Progenitor cell of endocrine pancreas (in vitro differentiated cells): ENCODE measurements around the gene ERCC2. TPM values are rescaled to one million over a fixed set of nuclear protein-coding genes. Genes with fewer than 3 reads are reported as not detected.

Source experiments
- DNase-seq: peaks from one replicate; pipeline ENCODE4 v3.0.0; 2021; ENCODE audit warnings: low spot score; ENCODE audit not compliant: unreplicated experiment
- H3K27ac Mint-ChIP-seq: 2 replicates; pipeline ENCODE4 v1.8.0; 2021; ENCODE audit warnings: mild to moderate bottlenecking, moderate library complexity, mixed read lengths
- H3K27me3 Mint-ChIP-seq: 2 replicates; pipeline ENCODE4 v1.8.0; 2021; ENCODE audit warnings: mixed read lengths
- H3K36me3 Mint-ChIP-seq: 2 replicates; pipeline ENCODE4 v1.8.0; 2022; ENCODE audit warnings: mixed read lengths; ENCODE audit not compliant: insufficient read depth
- H3K4me1 Mint-ChIP-seq: 2 replicates; pipeline ENCODE4 v1.8.0; 2021; ENCODE audit warnings: low read depth, mixed read lengths
- H3K4me3 Mint-ChIP-seq: 2 replicates; pipeline ENCODE4 v1.8.0; 2021; ENCODE audit warnings: low read depth, mild to moderate bottlenecking, moderate library complexity, mixed read lengths
- H3K9me3 Mint-ChIP-seq: 2 replicates; pipeline ENCODE4 v1.8.0; 2021; ENCODE audit warnings: low read depth, mixed read lengths
- CTCF ChIP-seq: fragments of 200-600 bp; sonication (generic); IDR thresholded peaks from one replicate; pipeline ENCODE4 v1.5.0; 2021; ENCODE audit warnings: antibody characterized with exemption, mild to moderate bottlenecking; ENCODE audit not compliant: unreplicated experiment
- total RNA-seq: library from RNA; stranded (reverse); gene quantifications from 2 replicates; pipeline ENCODE4 v1.2.1, GENCODE V29; 2021

ERCC2 gene
- total RNA-seq, 1 donor from 2014 or later: 63.8 TPM

- TF ChIP-seq CTCF: no peak
- no peaks in the 10 kb centered on the region for H3K36me3 Mint-ChIP-seq
- H3K4me1 Mint-ChIP-seq: peaks cover 12% of the 10 kb centered on the region
- no peak for DNase-seq
- H3K27me3 Mint-ChIP-seq: peaks cover 42% of the 10 kb centered on the region
- H3K9me3 Mint-ChIP-seq: no peaks in the 10 kb centered on the region
- no peak overlapping the region for H3K4me3 Mint-ChIP-seq
- no peak overlapping the region for H3K27ac Mint-ChIP-seq
Measured at GRCh38 chr19:45400192-45400591, 29.8 kb upstream of the ERCC2 start.

- no peak overlapping the region for H3K27ac Mint-ChIP-seq
- peak; percentile 16 for TF ChIP-seq CTCF
- peaks cover 18% of the 10 kb centered on the region for H3K27me3 Mint-ChIP-seq
- peaks cover 4% of the 10 kb centered on the region for H3K4me1 Mint-ChIP-seq
- H3K36me3 Mint-ChIP-seq: peaks cover 2% of the 10 kb centered on the region
- DNase-seq: no peak
- no peaks in the 10 kb centered on the region for H3K9me3 Mint-ChIP-seq
- no peak overlapping the region for H3K4me3 Mint-ChIP-seq
Measured at GRCh38 chr19:45395821-45396617, 25.6 kb upstream of the ERCC2 start.

- H3K27ac Mint-ChIP-seq: no peak overlapping the region
Measured at GRCh38 chr19:45391871-45392665, 21.7 kb upstream of the ERCC2 start.

GRCh38 chr19:45391346-45391745 lies 21.0 kb upstream of the ERCC2 start:
- H3K36me3 Mint-ChIP-seq: peaks cover 2% of the 10 kb centered on the region
- no peak overlapping the region for H3K27ac Mint-ChIP-seq
- no peaks in the 10 kb centered on the region for H3K4me1 Mint-ChIP-seq
- H3K9me3 Mint-ChIP-seq: no peaks in the 10 kb centered on the region
- no peak for TF ChIP-seq CTCF
- no peak overlapping the region for H3K4me3 Mint-ChIP-seq
- peaks cover 6% of the 10 kb centered on the region for H3K27me3 Mint-ChIP-seq
- DNase-seq: no peak

More at GRCh38 chr19:45391871-45392665, 21.7 kb upstream of the ERCC2 start:
- TF ChIP-seq CTCF: no peak
- no peak overlapping the region for H3K4me3 Mint-ChIP-seq
- no peak for DNase-seq
- no peaks in the 10 kb centered on the region for H3K9me3 Mint-ChIP-seq
- H3K4me1 Mint-ChIP-seq: no peaks in the 10 kb centered on the region
- peaks cover 2% of the 10 kb centered on the region for H3K36me3 Mint-ChIP-seq
- peaks cover 6% of the 10 kb centered on the region for H3K27me3 Mint-ChIP-seq

- no peaks in the 10 kb centered on the region for H3K4me1 Mint-ChIP-seq
- H3K36me3 Mint-ChIP-seq: peaks cover 1% of the 10 kb centered on the region
- no peaks in the 10 kb centered on the region for H3K9me3 Mint-ChIP-seq
- TF ChIP-seq CTCF: no peak
- DNase-seq: no peak
- H3K27ac Mint-ChIP-seq: no peak overlapping the region
- H3K27me3 Mint-ChIP-seq: peaks cover 7% of the 10 kb centered on the region
- no peak overlapping the region for H3K4me3 Mint-ChIP-seq
Measured at GRCh38 chr19:45385392-45386221, 15.2 kb upstream of the ERCC2 start.
